Measurements from ENCODE around the gene STK39. TPM values are rescaled to one million over a fixed set of nuclear protein-coding genes. Genes with fewer than 3 reads are reported as not detected.

The STK39 gene
- total RNA-seq, 1 experiment from 2014 or later: 9.2 TPM

- DNase-seq (ENCODE audit: low spot score): no peak
These were observed 37.0 kb downstream of the STK39 start for GRCh38 chr2:168210216-168210894.

- no peak for DNase-seq (ENCODE audit: low spot score)
These were observed 38.7 kb downstream of the STK39 start for GRCh38 chr2:168208652-168209051.

GRCh38 chr2:168207851-168208250, 39.5 kb downstream of the STK39 start:
- DNase-seq (ENCODE audit: low spot score): no peak

GRCh38 chr2:168203762-168204693, 43.4 kb downstream of the STK39 start:
- DNase-seq (ENCODE audit: low spot score): no peak

- no peak for DNase-seq (ENCODE audit: low spot score)
These were observed 45.7 kb downstream of the STK39 start for GRCh38 chr2:168201584-168202116.

GRCh38 chr2:168200930-168201583, 46.3 kb downstream of the STK39 start:
- DNase-seq (ENCODE audit: low spot score): no peak

GRCh38 chr2:168198476-168199207, 48.8 kb downstream of the STK39 start:
- DNase-seq (ENCODE audit: low spot score): no peak

- no peak for DNase-seq (ENCODE audit: low spot score)
These were observed 50.6 kb downstream of the STK39 start for GRCh38 chr2:168196764-168197180.

- DNase-seq (ENCODE audit: low spot score): no peak
These were observed 52.4 kb downstream of the STK39 start for GRCh38 chr2:168194784-168195522.

GRCh38 chr2:168192839-168193616, 54.4 kb downstream of the STK39 start:
- peak; percentile 73 for DNase-seq (ENCODE audit: low spot score)

- no peak for DNase-seq (ENCODE audit: low spot score)
These were observed 55.2 kb downstream of the STK39 start for GRCh38 chr2:168191955-168192785.

- DNase-seq (ENCODE audit: low spot score): no peak
These were observed 56.6 kb downstream of the STK39 start for GRCh38 chr2:168190590-168191336.

GRCh38 chr2:168189835-168190569, 57.4 kb downstream of the STK39 start:
- no peak for DNase-seq (ENCODE audit: low spot score)

GRCh38 chr2:168188002-168188401, 59.4 kb downstream of the STK39 start:
- no peak for DNase-seq (ENCODE audit: low spot score)

- DNase-seq (ENCODE audit: low spot score): no peak
These were observed 60.9 kb downstream of the STK39 start for GRCh38 chr2:168186452-168186851.

GRCh38 chr2:168185583-168186274, 61.7 kb downstream of the STK39 start:
- DNase-seq (ENCODE audit: low spot score): no peak

Data from H4 (cell line).